K562 (cell line): ENCODE data around the gene RNF144A. TPM values are rescaled to one million over a fixed set of nuclear protein-coding genes. Genes with fewer than 3 reads are reported as not detected.

Experiments used
- ATAC-seq: fragments of 200-7000 bp; cut with Tn5 transposase; 3 replicates; pipeline ENCODE4 v1.9.1; 2020; ENCODE audit warnings: moderate library complexity
- BruUV-seq: library from RNA; stranded (reverse); fragments of 400-500 nt; replicated peaks from 2 replicates; lab custom pipeline; 2021; lab: Mats Ljungman, UMichigan
- CTCF ChIA-PET: fragments of 300-600 bp; formaldehyde crosslinking; extraction: SDS; loops from one replicate; lab custom pipeline; 2021; ENCODE audit warnings: low intra/inter-chr PET ratio; lab: Yijun Ruan, JAX
- POLR2A ChIA-PET: fragments of 300-600, 350-650 bp; sonication (Branson Sonifier 250); formaldehyde crosslinking; extraction: SDS; loops from one replicate; lab custom pipeline; 2021; ENCODE audit warnings: antibody characterized with exemption, inconsistent platforms; lab: Yijun Ruan, JAX
- DNase-seq, 4 experiments: peaks; one replicate each; pipeline versions ENCODE4 v3.0.0 to v3.0.0-alpha.2; 2011 to 2018; ENCODE audit warnings: low spot score in 3 of 4, mixed read lengths in 3 of 4; ENCODE audit errors: extremely low read depth in 1 of 4
- FAIRE-seq: peaks from 2 replicates; lab custom pipeline; 2011; peaks lifted over from hg19 to GRCh38; lab: Jason Lieb, UNC
- H2AFZ ChIP-seq: 2 replicates; pipeline ENCODE4 v1.6.0; 2011; ENCODE audit warnings: low read depth, low read length, control low read depth, inconsistent platforms
- H3K27ac ChIP-seq: fragments of 200-600 bp; 3 replicates; pipeline ENCODE4 v1.8.0; 2011; ENCODE audit warnings: low read depth, mild to moderate bottlenecking, control low read depth, inconsistent platforms, low read length, moderate library complexity, mixed read lengths; ENCODE audit errors: extremely low read depth
- H3K27me3 ChIP-seq, 2 experiments: fragments of 300-600 bp in 1 of 2; 2 replicates in 1 of 2; 3 replicates in 1 of 2; pipeline versions ENCODE4 v1.6.0 to v1.8.0; 2011; ENCODE audit warnings: inconsistent platforms in 2 of 2, low read length in 2 of 2, mild to moderate bottlenecking in 1 of 2, mixed read lengths in 1 of 2, moderate library complexity in 1 of 2; ENCODE audit not compliant: control insufficient read depth in 2 of 2, insufficient read depth in 2 of 2
- H3K36me3 ChIP-seq: fragments of 300-600 bp; 3 replicates; pipeline ENCODE4 v1.8.0; 2011; ENCODE audit warnings: mild to moderate bottlenecking, low read length, inconsistent platforms; ENCODE audit not compliant: control insufficient read depth, insufficient read depth
- H3K4me1 ChIP-seq, 2 experiments: fragments of 200-600 bp in 1 of 2; replicated peaks in 1 of 2; 2 replicates in 1 of 2; 3 replicates in 1 of 2; pipeline versions ENCODE4 v1.5.1 to v1.8.0; 2011; ENCODE audit warnings: inconsistent platforms in 2 of 2, low read length in 2 of 2, mild to moderate bottlenecking in 1 of 2, mixed read lengths in 1 of 2, moderate library complexity in 1 of 2; ENCODE audit not compliant: control insufficient read depth in 2 of 2, insufficient read depth in 2 of 2
- H3K4me2 ChIP-seq: 2 replicates; pipeline ENCODE4 v1.6.1; 2011; ENCODE audit warnings: low read length, control low read depth, inconsistent platforms, mixed read lengths; ENCODE audit not compliant: insufficient read depth
- H3K4me3 ChIP-seq: fragments of 200-600 bp; sonication (generic), shearing (Covaris generic); 2 replicates; pipeline ENCODE4 v1.5.1; 2016; ENCODE audit warnings: control low read depth, inconsistent platforms
- H3K79me2 ChIP-seq: fragments of 200-600 bp; 3 replicates; pipeline ENCODE4 v1.8.0; 2011; ENCODE audit warnings: low read length, inconsistent platforms; ENCODE audit not compliant: control insufficient read depth, insufficient read depth
- H3K9ac ChIP-seq, 2 experiments: 2 replicates each; pipeline versions ENCODE4 v1.6.0 to v1.6.1; 2011; ENCODE audit warnings: low read depth in 2 of 2, low read length in 2 of 2, control low read depth in 1 of 2, inconsistent platforms in 1 of 2, mild to moderate bottlenecking in 1 of 2, mixed read lengths in 1 of 2; ENCODE audit not compliant: insufficient read depth in 1 of 2
- H3K9me1 ChIP-seq: one replicate; pipeline ENCODE4 v1.6.0; 2011; ENCODE audit warnings: inconsistent platforms, mild to moderate bottlenecking, low read length, moderate library complexity; ENCODE audit not compliant: control insufficient read depth, insufficient read depth
- H3K9me3 ChIP-seq: replicated peaks from 2 replicates; pipeline ENCODE4 v1.5.1; 2011; ENCODE audit warnings: low read depth, low read length, inconsistent platforms; ENCODE audit not compliant: control insufficient read depth, insufficient read depth
- H4K20me1 ChIP-seq: replicated peaks from 2 replicates; pipeline ENCODE4 v1.6.1; 2011; ENCODE audit warnings: low read length, inconsistent platforms, mixed read lengths; ENCODE audit not compliant: control insufficient read depth, insufficient read depth
- ATF6 ChIP-seq: sonication (generic); formaldehyde crosslinking; IDR thresholded peaks from 2 replicates; pipeline ENCODE4 v1.4.0; 2020; ENCODE audit warnings: mild to moderate bottlenecking, missing genetic modification reagents
- BACH1 ChIP-seq: fragments of 200-800 bp; sonication (Bioruptor generic); IDR thresholded peaks from 2 replicates; pipeline ENCODE4 v1.6.1; 2016; ENCODE audit warnings: missing genetic modification characterization, missing compliant biosample characterization
- C11orf30 ChIP-seq: fragments of 450-650 bp; IDR thresholded peaks from 2 replicates; pipeline ENCODE4 v1.6.1; 2016; ENCODE audit warnings: low read depth, mild to moderate bottlenecking
- EHMT2 ChIP-seq: fragments of 450-650 bp; IDR thresholded peaks from 2 replicates; pipeline ENCODE4 v1.6.1; 2018; ENCODE audit warnings: antibody characterized with exemption
- FOXJ2 ChIP-seq: fragments of 200-800 bp; sonication (Bioruptor generic); IDR thresholded peaks from 2 replicates; pipeline ENCODE4 v1.6.1; 2016; ENCODE audit warnings: missing genetic modification characterization, missing compliant biosample characterization
- JUND ChIP-seq, 2 experiments: IDR thresholded peaks; 2 replicates in 1 of 2; 3 replicates in 1 of 2; pipeline ENCODE4 v1.6.1; 2011; ENCODE audit warnings: borderline replicate concordance in 2 of 2, low read depth in 2 of 2, low read length in 2 of 2, improper control_type of control experiment in 1 of 2, missing biosample characterization in 1 of 2, missing genetic modification characterization in 1 of 2, missing genetic modification reagents in 1 of 2
- MAFG ChIP-seq: fragments of 450-650 bp; conservative IDR thresholded peaks from 2 replicates; pipeline ENCODE4 v1.6.1; 2016; ENCODE audit warnings: missing genetic modification characterization, missing compliant biosample characterization
- THAP7 ChIP-seq: fragments of 250-450 bp; sonication (Bioruptor Pico); IDR thresholded peaks from 2 replicates; pipeline ENCODE4 v1.5.0; 2021
- TRIM28 ChIP-seq: fragments of 450-650 bp; IDR thresholded peaks from 2 replicates; pipeline ENCODE4 v1.6.1; 2017
- ZNF316 ChIP-seq: fragments of 450-650 bp; IDR thresholded peaks from 2 replicates; pipeline ENCODE4 v1.6.1; 2016
- ZNF586 ChIP-seq: fragments of 450-650 bp; formaldehyde crosslinking; conservative IDR thresholded peaks from 2 replicates; pipeline ENCODE4 v1.4.0; 2020; ENCODE audit warnings: mild to moderate bottlenecking, moderate library complexity
- WGBS: fragments of 100-300 bp; shearing (Covaris generic); methylation state at CpG from one replicate; pipeline ENCODE4 v1.1.6; 2016; ENCODE audit warnings: low coverage, mixed read lengths; ENCODE audit not compliant: insufficient coverage; ENCODE audit errors: missing lambda C conversion rate; 5-methylcytosine and 5-hydroxymethylcytosine counted together
- in situ Hi-C: fragments of 300-500 bp; cut with MboI; formaldehyde crosslinking; loops from 4 replicates; pipeline ENCODE4 v1.15.0; 2018; ENCODE audit warnings: inconsistent platforms, mixed read lengths
- intact Hi-C: fragments of 100-400 bp; cut with micrococcal nuclease; formaldehyde crosslinking; loops from 2 replicates; pipeline ENCODE4 v1.14.2; 2022
- polyA plus RNA-seq, 8 experiments: library from polyadenylated mRNA; depleted of rRNA in 4 of 8; stranded (reverse) in 5 of 8; unstranded in 3 of 8; fragments of >200 nt; fragmentation: Nextera tagmentation in 2 of 8; fragmentation: Illumina TruSeq in 1 of 8; extraction: Ambion mirVana in 2 of 8; extraction: Trizol in 1 of 8; gene quantifications; 2 replicates each; pipeline versions ENCODE4 v1.2.1 to v1.2.3, GENCODE V29; 2011 to 2014; ENCODE audit warnings: inconsistent platforms in 1 of 8, missing spikeins in 1 of 8
- total RNA-seq, 7 experiments: library from RNA; depleted of rRNA in 6 of 7; stranded (reverse); fragments of >200 nt in 6 of 7; fragmentation: Illumina TruSeq in 2 of 7; extraction: Trizol in 2 of 7; gene quantifications; 2 replicates each; pipeline versions ENCODE4 v1.2.1 to v1.2.3, GENCODE V29; 2011 to 2021; ENCODE audit warnings: low replicate concordance in 1 of 7
- TF ChIP-seq, protein P1 (sequence below): IDR thresholded peaks from 2 replicates; pipeline ENCODE4 v1.6.1; 2012; ENCODE audit warnings: low read depth, low read length, improper control_type of control experiment, borderline replicate concordance
- TF ChIP-seq, protein P2 (sequence below): fragments of 450-650 bp; formaldehyde crosslinking; IDR thresholded peaks from 2 replicates; pipeline ENCODE4 v1.4.0; 2020; ENCODE audit warnings: mild to moderate bottlenecking, moderate library complexity

The RNF144A gene
- total and polyA plus RNA-seq, 9 of the 15 experiments (the other 6 are each of a cell fraction or from before 2014, with no cell fraction given), result 0.96 to 11.3 (median 6.2) TPM

- 76% methylated on average over 5 of the region's 5 CpGs for WGBS
- no peaks in the 10 kb centered on the region for H3K36me3 ChIP-seq
- CTCF ChIA-PET, result interaction anchor here (3.2 kb wide), 1 partner anchor 147 kb away, joined by 15 read pairs; no protein-coding TSS in a partner anchor
- no peaks in the 10 kb centered on the region for H3K79me2 ChIP-seq
- POLR2A ChIA-PET, result interaction anchor here (0.7 to 1.5 kb wide), 9 partner anchors 8 to 24 kb away, joined by 3 to 7 read pairs (median 3); no protein-coding TSS in a partner anchor
- H3K9ac ChIP-seq, result no peak overlapping the region
- no peak overlapping the region for H3K4me2 ChIP-seq
- no peak overlapping the region for H3K4me3 ChIP-seq
- H3K27ac ChIP-seq, result no peak overlapping the region
- in situ Hi-C loops, result no loop called here
- DNase-seq (peak in 3 of 4 experiments; percentile 36 to 67 (median 39)), ATAC-seq (peak; percentile 63), FAIRE-seq (peak; percentile 72)
- H4K20me1 ChIP-seq, result no peaks in the 10 kb centered on the region
- peaks cover 4 to 13% of the 10 kb centered on the region in 2 experiments; a peak in 4 of 5 replicates for H3K4me1 ChIP-seq
- H3K9me3 ChIP-seq, result no peaks in the 10 kb centered on the region
- H3K9me1 ChIP-seq, result no peaks in the 10 kb centered on the region
- intact Hi-C loops, result loop anchor here (1.0 to 5.0 kb wide), 7 partner anchors 20 to 185 kb away; partner anchors contain the start of gene RNF144A
- BruUV-seq, result no TSS peak
- no peak overlapping the region for H2AFZ ChIP-seq
- no peaks in the 10 kb centered on the region for H3K27me3 ChIP-seq
- TF ChIP-seq MAFG (peak; percentile 64), BACH1 (0 out of 2 replicates have a peak, but pooled peaks have one; percentile 16), ZNF586 (CRISPR knock-in tag) (no peak), ATF6 (no peak), ZNF316 (peak; percentile 56), JUND (IDR thresholded peaks at IDR 0.05; ENCODE audit: borderline replicate concordance, low read depth, low read length) (peak; percentile 23; the same call in 1 of the 2 replicates), JUND (tag; IDR thresholded peaks at IDR 0.05; ENCODE audit: borderline replicate concordance, low read depth, low read length) (peak; percentile 26; the same call in 1 of the 3 replicates), C11orf30 (peak; percentile 41; the same call in 1 of the 2 replicates), FOXJ2 (tag) (0 out of 2 replicates have a peak, but pooled peaks have one; percentile 22), EHMT2 (peak; percentile 4), TRIM28 (no peak), THAP7 (CRISPR knock-in tag) (no peak)
- TF ChIP-seq, protein P1, sequence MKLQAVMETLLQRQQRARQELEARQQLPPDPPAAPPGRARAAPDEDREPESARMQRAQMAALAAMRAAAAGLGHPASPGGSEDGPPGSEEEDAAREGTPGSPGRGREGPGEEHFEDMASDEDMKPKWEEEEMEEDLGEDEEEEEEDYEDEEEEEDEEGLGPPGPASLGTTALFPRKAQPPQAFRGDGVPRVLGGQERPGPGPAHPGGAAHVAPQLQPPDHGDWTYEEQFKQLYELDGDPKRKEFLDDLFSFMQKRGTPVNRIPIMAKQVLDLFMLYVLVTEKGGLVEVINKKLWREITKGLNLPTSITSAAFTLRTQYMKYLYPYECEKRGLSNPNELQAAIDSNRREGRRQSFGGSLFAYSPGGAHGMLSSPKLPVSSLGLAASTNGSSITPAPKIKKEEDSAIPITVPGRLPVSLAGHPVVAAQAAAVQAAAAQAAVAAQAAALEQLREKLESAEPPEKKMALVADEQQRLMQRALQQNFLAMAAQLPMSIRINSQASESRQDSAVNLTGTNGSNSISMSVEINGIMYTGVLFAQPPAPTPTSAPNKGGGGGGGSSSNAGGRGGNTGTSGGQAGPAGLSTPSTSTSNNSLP, result 0 out of 2 replicates have a peak, but pooled peaks have one; percentile 33
- TF ChIP-seq, protein P2, sequence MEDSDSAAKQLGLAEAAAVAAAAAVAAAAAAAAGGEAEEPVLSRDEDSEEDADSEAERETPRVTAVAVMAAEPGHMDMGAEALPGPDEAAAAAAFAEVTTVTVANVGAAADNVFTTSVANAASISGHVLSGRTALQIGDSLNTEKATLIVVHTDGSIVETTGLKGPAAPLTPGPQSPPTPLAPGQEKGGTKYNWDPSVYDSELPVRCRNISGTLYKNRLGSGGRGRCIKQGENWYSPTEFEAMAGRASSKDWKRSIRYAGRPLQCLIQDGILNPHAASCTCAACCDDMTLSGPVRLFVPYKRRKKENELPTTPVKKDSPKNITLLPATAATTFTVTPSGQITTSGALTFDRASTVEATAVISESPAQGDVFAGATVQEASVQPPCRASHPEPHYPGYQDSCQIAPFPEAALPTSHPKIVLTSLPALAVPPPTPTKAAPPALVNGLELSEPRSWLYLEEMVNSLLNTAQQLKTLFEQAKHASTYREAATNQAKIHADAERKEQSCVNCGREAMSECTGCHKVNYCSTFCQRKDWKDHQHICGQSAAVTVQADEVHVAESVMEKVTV, result peak; percentile 68
Observed at GRCh38 chr2:6896930-6897759, 20.1 kb upstream of the RNF144A start.
